ENCODE results near the gene PPP2R1B.

DNA sequence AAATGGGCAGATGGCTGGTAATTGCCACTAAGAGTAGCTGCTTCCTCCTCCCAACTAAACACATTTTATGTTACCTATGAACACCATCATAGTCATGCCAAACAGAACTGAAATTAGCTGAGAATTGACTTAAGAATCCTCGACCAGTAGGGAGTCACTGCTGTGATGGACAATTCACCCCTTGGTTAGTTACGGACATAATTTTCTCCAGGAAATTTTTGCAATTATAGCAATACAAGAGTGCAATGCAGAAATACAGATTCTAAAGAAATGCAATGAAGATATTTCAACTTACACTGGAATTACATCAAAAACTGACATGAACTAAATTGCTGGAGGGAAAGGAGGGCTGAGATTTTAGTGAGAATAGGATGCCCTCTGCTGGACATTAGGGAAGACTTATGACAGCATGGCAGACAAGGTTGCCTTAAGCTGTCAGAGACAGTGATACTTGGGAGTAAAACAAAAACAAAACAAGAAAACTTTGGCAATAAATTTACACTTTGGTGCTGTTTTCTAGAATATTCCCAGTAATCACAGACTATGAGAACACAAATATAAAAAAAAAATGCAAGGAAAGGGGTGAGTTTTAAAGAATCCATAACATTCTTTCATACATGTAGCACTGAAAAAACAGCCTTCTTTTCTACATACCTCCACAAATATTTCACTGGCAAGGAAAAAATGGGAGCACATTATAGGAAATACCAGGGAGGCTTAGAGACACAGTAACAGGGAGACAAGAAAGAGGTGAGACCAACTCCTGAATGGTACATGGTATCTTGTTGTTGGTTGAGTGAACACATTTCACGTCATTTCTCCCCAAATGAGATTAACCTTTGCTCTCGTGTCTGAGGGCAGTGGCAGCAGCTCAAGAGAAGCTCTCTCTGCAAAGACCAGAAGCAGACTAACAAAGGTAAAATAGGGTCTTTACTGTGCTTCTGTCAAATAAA is 11.2 kb upstream of the PPP2R1B start:
- TF ChIP-seq CTCF (conservative IDR thresholded peaks at IDR 0.05 in 1 of 2, IDR thresholded peaks at IDR 0.05 in 1 of 2; ENCODE audit: extremely low read depth in 1 of 2, insufficient read depth in 1 of 2, low read depth in 1 of 2, low read length in 2 of 2): peak; percentile 68 to 78
- no peak for TF ChIP-seq EZH2 (IDR thresholded peaks at IDR 0.05; ENCODE audit: borderline replicate concordance, low read length)

All from mammary epithelial cell (primary cell).